ENCODE measurements around the gene ITGA1.

The ITGA1 gene

GRCh38 chr5:52771343-52772039, 16.2 kb upstream of the ITGA1 start:
- no peak for DNase-seq (ENCODE audit: low read depth in 3 of 3, low spot score in 1 of 3)

GRCh38 chr5:52772668-52773067, 15.0 kb upstream of the ITGA1 start:
- no peak for DNase-seq (ENCODE audit: low read depth in 3 of 3, low spot score in 1 of 3)

GRCh38 chr5:52773342-52773741, 14.4 kb upstream of the ITGA1 start:
- no peak for DNase-seq (ENCODE audit: low read depth in 3 of 3, low spot score in 1 of 3)

GRCh38 chr5:52774005-52774410, 13.7 kb upstream of the ITGA1 start:
- no peak for DNase-seq (ENCODE audit: low read depth in 3 of 3, low spot score in 1 of 3)

GRCh38 chr5:52776116-52776515, 11.6 kb upstream of the ITGA1 start:
- DNase-seq (ENCODE audit: low read depth in 3 of 3, low spot score in 1 of 3), result no peak

- DNase-seq (ENCODE audit: low read depth in 3 of 3, low spot score in 1 of 3), result no peak
Measured at GRCh38 chr5:52777186-52777585, 10.5 kb upstream of the ITGA1 start.

GRCh38 chr5:52778781-52779180, 8.9 kb upstream of the ITGA1 start:
- no peak for DNase-seq (ENCODE audit: low read depth in 3 of 3, low spot score in 1 of 3)

GRCh38 chr5:52779213-52779612, 8.5 kb upstream of the ITGA1 start:
- DNase-seq (ENCODE audit: low read depth in 3 of 3, low spot score in 1 of 3), result no peak

GRCh38 chr5:52783226-52783959, 4.3 kb upstream of the ITGA1 start:
- no peak for DNase-seq (ENCODE audit: low read depth in 3 of 3, low spot score in 1 of 3)

- DNase-seq (ENCODE audit: low read depth in 3 of 3, low spot score in 1 of 3), result no peak
Measured at GRCh38 chr5:52784737-52785136, 3.0 kb upstream of the ITGA1 start.

- no peak for DNase-seq (ENCODE audit: low read depth in 3 of 3, low spot score in 1 of 3)
Measured at GRCh38 chr5:52786391-52786790, 1.3 kb upstream of the ITGA1 start.

GRCh38 chr5:52786949-52787599, 642 bp upstream of the ITGA1 start:
- no peak for DNase-seq (ENCODE audit: low read depth in 3 of 3, low spot score in 1 of 3)

- no peak for DNase-seq (ENCODE audit: low read depth in 3 of 3, low spot score in 1 of 3)
Measured at GRCh38 chr5:52788505-52788821, 747 bp downstream of the ITGA1 start.

- DNase-seq (ENCODE audit: low read depth in 3 of 3, low spot score in 1 of 3), result no peak
Measured at GRCh38 chr5:52789378-52789777, 1.7 kb downstream of the ITGA1 start.

- DNase-seq (ENCODE audit: low read depth in 3 of 3, low spot score in 1 of 3), result no peak
Measured at GRCh38 chr5:52789851-52790250, 2.1 kb downstream of the ITGA1 start.

- DNase-seq (ENCODE audit: low read depth in 3 of 3, low spot score in 1 of 3), result no peak
Measured at GRCh38 chr5:52791366-52791765, 3.6 kb downstream of the ITGA1 start.

- no peak for DNase-seq (ENCODE audit: low read depth in 3 of 3, low spot score in 1 of 3)
Measured at GRCh38 chr5:52794519-52794918, 6.8 kb downstream of the ITGA1 start.

GRCh38 chr5:52796031-52796430, 8.3 kb downstream of the ITGA1 start:
- DNase-seq (ENCODE audit: low read depth in 3 of 3, low spot score in 1 of 3), result no peak

- DNase-seq (ENCODE audit: low read depth in 3 of 3, low spot score in 1 of 3), result no peak
Measured at GRCh38 chr5:52796516-52797103, 8.9 kb downstream of the ITGA1 start.

GRCh38 chr5:52798938-52799337, 11.2 kb downstream of the ITGA1 start:
- DNase-seq (ENCODE audit: low read depth in 3 of 3, low spot score in 1 of 3), result no peak

GRCh38 chr5:52799358-52799982, 11.8 kb downstream of the ITGA1 start:
- peak in 1 of 3 donors; percentile 8 for DNase-seq (ENCODE audit: low read depth in 3 of 3, low spot score in 1 of 3)

- DNase-seq (ENCODE audit: low read depth in 3 of 3, low spot score in 1 of 3), result peak; percentile 90 to 93 (median 92)
Measured at GRCh38 chr5:52799983-52800393, 12.3 kb downstream of the ITGA1 start.
